HepG2 (cell line): Measurements from ENCODE around the gene BTBD17. TPM values are rescaled to one million over a fixed set of nuclear protein-coding genes. Genes with fewer than 3 reads are reported as not detected.
A peak's percentile ranks its signal among the peaks of the same experiment; 100 is the strongest.

Experiments
- ATAC-seq: fragments of 200-7000 bp; cut with Tn5 transposase; 3 replicates; pipeline ENCODE4 v1.9.1; 2020; ENCODE audit warnings: mild to moderate bottlenecking, moderate library complexity
- BruUV-seq: library from RNA; stranded (reverse); fragments of 400-500 nt; replicated peaks from 2 replicates; lab custom pipeline; 2021; lab: Mats Ljungman, UMichigan
- CTCF ChIA-PET: fragments of 300-600 bp; formaldehyde crosslinking; extraction: SDS; loops from one replicate; lab custom pipeline; 2021; ENCODE audit warnings: low total read pairs, inconsistent platforms, low intra/inter-chr PET ratio; lab: Yijun Ruan, JAX
- POLR2A ChIA-PET: fragments of 350-600 bp; sonication (Branson Sonifier 250); formaldehyde crosslinking; loops from one replicate; lab custom pipeline; 2020; ENCODE audit warnings: antibody characterized with exemption, inconsistent platforms; lab: Yijun Ruan, JAX
- DNase-seq: peaks from one replicate; pipeline ENCODE4 v3.0.0-alpha.2; 2015; ENCODE audit warnings: low spot score
- FAIRE-seq: peaks from 3 replicates; lab custom pipeline; 2011; peaks lifted over from hg19 to GRCh38; lab: Jason Lieb, UNC
- H2AFZ ChIP-seq: one replicate; pipeline ENCODE4 v1.6.1; 2011; ENCODE audit warnings: low read length, inconsistent platforms
- H3K27ac ChIP-seq: fragments of 300-600 bp; 3 replicates; pipeline ENCODE4 v1.8.0; 2011; ENCODE audit warnings: mixed run types, mild to moderate bottlenecking, mixed read lengths, low read length, inconsistent platforms; ENCODE audit not compliant: insufficient read depth; ENCODE audit errors: extremely low read length
- H3K27me3 ChIP-seq, 2 experiments: fragments of 200-600 bp in 1 of 2; 2 replicates in 1 of 2; 3 replicates in 1 of 2; pipeline versions ENCODE4 v1.6.0 to v1.8.0; 2011; ENCODE audit warnings: low read length in 2 of 2, mild to moderate bottlenecking in 2 of 2, moderate library complexity in 2 of 2, inconsistent platforms in 1 of 2; ENCODE audit not compliant: insufficient read depth in 2 of 2, control insufficient read depth in 1 of 2
- H3K36me3 ChIP-seq, 2 experiments: fragments of 200-600 bp in 1 of 2; replicated peaks in 1 of 2; 2 replicates in 1 of 2; 3 replicates in 1 of 2; pipeline versions ENCODE4 v1.5.1 to v1.8.0; 2011; ENCODE audit warnings: low read length in 2 of 2, inconsistent platforms in 1 of 2; ENCODE audit not compliant: insufficient read depth in 2 of 2, control insufficient read depth in 1 of 2
- H3K4me1 ChIP-seq: 2 replicates; pipeline ENCODE4 v1.5.1; 2012; ENCODE audit warnings: low read length, inconsistent platforms; ENCODE audit not compliant: insufficient read depth
- H3K4me2 ChIP-seq: 2 replicates; pipeline ENCODE4 v1.6.0; 2011; ENCODE audit warnings: low read depth, low read length, inconsistent platforms
- H3K4me3 ChIP-seq, 3 experiments: fragments of 200-600 bp in 1 of 3; sonication (generic), shearing (Covaris generic) in 1 of 3; replicated peaks in 1 of 3; 2 replicates each; pipeline ENCODE4 v1.5.1; 2011 to 2016; ENCODE audit warnings: low read length in 3 of 3, inconsistent platforms in 2 of 3, low read depth in 2 of 3, mild to moderate bottlenecking in 2 of 3, control low read depth in 1 of 3, mixed read lengths in 1 of 3; ENCODE audit not compliant: insufficient read depth in 1 of 3
- H3K79me2 ChIP-seq: one replicate; pipeline ENCODE4 v1.6.1; 2011; ENCODE audit warnings: low read length, inconsistent platforms; ENCODE audit not compliant: insufficient read depth
- H3K9ac ChIP-seq: 2 replicates; pipeline ENCODE4 v1.6.0; 2011; ENCODE audit warnings: mild to moderate bottlenecking, low read depth, low read length, inconsistent platforms; ENCODE audit not compliant: insufficient read depth
- H3K9me3 ChIP-seq: 2 replicates; pipeline ENCODE4 v1.5.1; 2012; ENCODE audit warnings: mild to moderate bottlenecking, low read length
- H4K20me1 ChIP-seq: 2 replicates; pipeline ENCODE4 v1.6.0; 2011; ENCODE audit warnings: inconsistent platforms, mild to moderate bottlenecking, low read length, moderate library complexity; ENCODE audit not compliant: insufficient read depth
- CTCF ChIP-seq: sonication (generic); formaldehyde crosslinking; IDR thresholded peaks from 2 replicates; pipeline ENCODE4 v1.5.0; 2020; ENCODE audit warnings: mild to moderate bottlenecking, missing genetic modification reagents, moderate library complexity
- DNMT1 ChIP-seq: sonication (generic); formaldehyde crosslinking; IDR thresholded peaks from 2 replicates; pipeline ENCODE4 v1.5.1; 2020; ENCODE audit warnings: mild to moderate bottlenecking, missing genetic modification reagents
- JUND ChIP-seq: sonication (generic); formaldehyde crosslinking; IDR thresholded peaks from 2 replicates; pipeline ENCODE4 v1.8.0; 2022; ENCODE audit warnings: mild to moderate bottlenecking, missing genetic modification reagents
- NFIC ChIP-seq: IDR thresholded peaks from 2 replicates; pipeline ENCODE4 v1.6.1; 2012; ENCODE audit warnings: mild to moderate bottlenecking, low read length, inconsistent platforms
- NRL ChIP-seq: sonication (generic); formaldehyde crosslinking; IDR thresholded peaks from 2 replicates; pipeline ENCODE4 v1.5.0; 2020; ENCODE audit warnings: missing genetic modification reagents, mild to moderate bottlenecking, moderate library complexity, borderline replicate concordance
- PRDM15 ChIP-seq: sonication (generic); formaldehyde crosslinking; IDR thresholded peaks from 2 replicates; pipeline ENCODE4 v1.4.0; 2020; ENCODE audit warnings: missing genetic modification reagents
- ZFP36 ChIP-seq: fragments of 150-350 bp; IDR thresholded peaks from 2 replicates; pipeline ENCODE4 v1.6.1; 2018; ENCODE audit warnings: borderline replicate concordance, low read length, low read depth; ENCODE audit not compliant: partially characterized antibody
- WGBS: methylation state at CpG from one replicate; pipeline ENCODE4 v1.1.6; 2017; ENCODE audit warnings: low lambda C conversion rate; 5-methylcytosine and 5-hydroxymethylcytosine counted together
- in situ Hi-C: cut with HindIII; loops from 2 replicates; pipeline ENCODE4 v1.10.0; 2017; ENCODE audit warnings: low pct_unique_long_range_greater_than_20kb; ENCODE audit not compliant: extremely low pct_ligation_motif_present
- intact Hi-C: fragments of 100-400 bp; cut with micrococcal nuclease; formaldehyde crosslinking; loops from one replicate; pipeline ENCODE4 v1.10.0; 2022; ENCODE audit not compliant: unreplicated experiment
- polyA plus RNA-seq, 8 experiments: library from polyadenylated mRNA; depleted of rRNA in 3 of 8; stranded (reverse) in 7 of 8; unstranded in 1 of 8; fragments of >200 nt; fragmentation: Illumina TruSeq in 4 of 8; extraction: Trizol in 4 of 8; gene quantifications; 2 replicates each; pipeline versions ENCODE4 v1.2.1 to v1.2.3, GENCODE V29; 2011 to 2016; ENCODE audit warnings: low read depth in 4 of 8, missing spikeins in 1 of 8, mixed read lengths in 1 of 8; ENCODE audit not compliant: insufficient read depth in 1 of 8
- total RNA-seq, 5 experiments: library from RNA; depleted of rRNA; stranded (reverse); fragments of >200 nt; fragmentation: Illumina TruSeq; extraction: Trizol; gene quantifications; 2 replicates each; pipeline ENCODE4 v1.2.3, GENCODE V29; 2016; ENCODE audit warnings: low read depth in 1 of 5

Gene BTBD17
- total and polyA plus RNA-seq, 2 of the 13 experiments (the other 11 are each of a cell fraction or from before 2014, with no cell fraction given) = not detected

DNA sequence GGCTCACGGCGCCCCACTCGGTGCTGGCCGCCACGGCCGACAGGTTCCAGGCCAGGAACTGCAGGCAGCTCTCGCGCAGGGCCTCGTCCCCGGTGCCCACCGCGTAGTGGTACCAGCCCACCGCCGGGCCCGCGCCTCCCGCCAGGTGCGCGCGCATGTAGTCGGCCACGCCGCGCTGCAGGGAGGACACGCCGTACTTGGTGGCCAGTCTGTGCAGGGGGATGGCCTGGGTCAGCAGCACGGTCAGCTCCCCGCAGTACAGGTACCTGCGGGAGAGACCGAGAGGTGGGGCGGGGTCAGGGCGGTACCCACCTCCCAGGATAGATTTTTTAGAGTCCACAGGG, 4.2 kb downstream of the BTBD17 start (continued):
- no peak for TF ChIP-seq JUND (CRISPR knock-in tag)

- FAIRE-seq = no peak
- Histone ChIP-seq H3K9me3 (no peaks in the 10 kb centered on the region), H3K4me1 (no peaks in the 10 kb centered on the region), H3K9ac (no peak overlapping the region), H3K4me3 (no peak overlapping the region; a peak in 1 of 6 replicates), H3K4me2 (no peak overlapping the region), H4K20me1 (peaks cover 3% of the 10 kb centered on the region; the same call in 1 of the 2 replicates), H3K27ac (no peak overlapping the region), H3K79me2 (no peaks in the 10 kb centered on the region)
- BruUV-seq = no TSS peak
- DNase-seq = no peak
- in situ Hi-C loops (no loop called here), intact Hi-C loops (no loop called here)
- 28% methylated on average over 48 of the region's 105 CpGs for WGBS
- TF ChIP-seq ZFP36 (no peak), DNMT1 (CRISPR knock-in tag) (0 out of 2 replicates have a peak, but pooled peaks have one; percentile 41)
- TF ChIP-seq, all 625 proteins: peak for 1
- no peak for ATAC-seq
- ChIA-PET POLR2A (no interaction called here), CTCF (no interaction called here)
- H3K36me3 ChIP-seq = no peaks in the 10 kb centered on the region
- peaks cover 20 to 87% of the 10 kb centered on the region in 2 experiments; a peak in 4 of 5 replicates for H3K27me3 ChIP-seq
- no peak overlapping the region for H2AFZ ChIP-seq
Observed at GRCh38 chr17:74356646-74357465, 4.8 kb downstream of the BTBD17 start.

DNA sequence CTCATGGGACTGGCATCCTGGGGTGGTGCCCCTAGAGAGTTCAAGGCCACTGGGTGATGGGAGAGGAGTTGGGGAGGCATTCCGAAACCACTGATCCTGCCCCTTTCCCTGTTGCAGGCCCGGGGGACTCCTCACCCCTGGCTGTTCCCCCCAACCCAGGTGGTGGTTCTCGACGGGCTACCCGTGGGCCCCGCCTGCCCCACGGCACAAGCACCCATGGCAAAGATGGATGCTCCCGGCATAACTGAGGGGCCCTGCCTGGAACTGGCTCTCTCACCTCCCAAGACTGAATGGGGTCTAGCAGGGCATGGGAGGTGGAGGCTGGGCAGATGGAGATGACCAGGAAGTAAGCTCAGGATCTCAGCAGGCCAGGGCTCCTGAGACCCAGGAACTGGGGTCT, 6.6 kb downstream of the BTBD17 start:
- TF ChIP-seq NRL (0 out of 2 replicates have a peak, but pooled peaks have one; percentile 17), NFIC (no peak), PRDM15 (no peak), CTCF (CRISPR knock-in tag) (no peak)
- Histone ChIP-seq H3K27me3 (peaks cover 17 to 88% of the 10 kb centered on the region in 2 experiments; a peak in 4 of 5 replicates), H3K79me2 (no peaks in the 10 kb centered on the region), H3K27ac (no peak overlapping the region), H3K4me2 (no peak overlapping the region), H3K9ac (no peak overlapping the region), H3K4me3 (no peak overlapping the region), H2AFZ (no peak overlapping the region), H4K20me1 (peaks cover 3% of the 10 kb centered on the region; the same call in 1 of the 2 replicates), H3K9me3 (no peaks in the 10 kb centered on the region), H3K36me3 (no peaks in the 10 kb centered on the region), H3K4me1 (no peaks in the 10 kb centered on the region)
- intact Hi-C loops = no loop called here
- in situ Hi-C loops = no loop called here
- POLR2A ChIA-PET = no interaction called here
- ATAC-seq (no peak), DNase-seq (no peak), FAIRE-seq (no peak)
- WGBS = 16% methylated on average over 3 of the region's 8 CpGs
- BruUV-seq = no TSS peak
- CTCF ChIA-PET = no interaction called here
